Right lobe of liver (tissue), 6 donors: Measurements from ENCODE around the gene ATP6V1E1. TPM values are rescaled to one million over a fixed set of nuclear protein-coding genes. Genes with fewer than 3 reads are reported as not detected.
A peak's percentile ranks its signal among the peaks of the same experiment; 100 is the strongest.

Source experiments
- ATAC-seq, 4 donors: fragments of 200-7000 bp; cut with Tn5 transposase; one replicate each; pipeline ENCODE4 v1.9.1; 2020; ENCODE audit warnings: mild to moderate bottlenecking in 4 of 4, moderate library complexity in 4 of 4
- DNase-seq, 3 donors: peaks; one replicate each; pipeline ENCODE4 v3.0.0-alpha.2; 2020
- H3K27ac ChIP-seq, 3 donors: fragments of 200-600 bp; one replicate each; pipeline ENCODE4 v1.8.0; 2022
- H3K27me3 ChIP-seq, 2 donors: fragments of 200-600 bp; one replicate each; pipeline ENCODE4 v1.8.0; 2022
- H3K36me3 ChIP-seq, 4 donors: fragments of 200-600 bp; sonication (generic) in 1 of 4; one replicate each; pipeline versions ENCODE4 v1.5.1 to v1.8.0; 2017 to 2022; ENCODE audit warnings: control low read depth in 1 of 4
- H3K4me1 ChIP-seq, 4 donors: fragments of 200-600 bp; sonication (generic) in 1 of 4; one replicate each; pipeline versions ENCODE4 v1.5.1 to v1.8.0; 2017 to 2022; ENCODE audit warnings: control low read depth in 1 of 4
- H3K4me3 ChIP-seq, 3 donors: fragments of 200-600 bp; one replicate each; pipeline ENCODE4 v1.8.0; 2022
- H3K9me3 ChIP-seq, 4 donors: fragments of 200-600 bp; sonication (generic) in 1 of 4; one replicate each; pipeline versions ENCODE4 v1.5.1 to v1.8.0; 2017 to 2022; ENCODE audit warnings: control low read depth in 1 of 4
- CTCF ChIP-seq, 4 donors: fragments of 200-600 bp in 3 of 4; fragments of 450-650 bp in 1 of 4; IDR thresholded peaks; one replicate each; pipeline versions ENCODE4 v1.5.1 to v1.8.0; 2016 to 2022; ENCODE audit warnings: antibody characterized with exemption in 4 of 4, mild to moderate bottlenecking in 2 of 4
- POLR2A ChIP-seq: fragments of 450-650 bp; IDR thresholded peaks from one replicate; pipeline ENCODE4 v1.6.1; 2017; ENCODE audit warnings: antibody characterized with exemption, mild to moderate bottlenecking
- WGBS: methylation state at CpG from one replicate; pipeline ENCODE4 v1.1.6; 2018; ENCODE audit warnings: low coverage, low lambda C conversion rate; ENCODE audit not compliant: insufficient coverage; ENCODE audit errors: missing lambda C conversion rate; 5-methylcytosine and 5-hydroxymethylcytosine counted together
- intact Hi-C, 2 donors: fragments of 100-400 bp; cut with DNase I; formaldehyde crosslinking; loops; one replicate each; pipeline versions ENCODE4 v1.11.2 to v1.14.1; 2022
- total RNA-seq, 6 experiments: library from RNA; depleted of rRNA in 2 of 6; stranded (reverse); fragments of >200 nt in 2 of 6; fragmentation: NEBNext Ultra II Directional in 3 of 6; extraction: Animal tissue kit (Norgen Biotek cat#: 25700) in 3 of 6; gene quantifications; one replicate each; pipeline versions ENCODE4 v1.1.0 to v1.2.4, GENCODE V29; 2016 to 2023
- donor health status: DM: no; HTN: yes; CAD: no.
- donor health status: DM: no; HTN: no; CAD: no.
- donor health status: DM: no; HTN: no; CAD: no.
- donor health status: DM: no; HTN: yes; CAD: no.
- donor health status: DM: no; HTN: yes; CAD: no.

The ATP6V1E1 gene
- total RNA-seq, 6 experiments from 2014 or later, result 30.8 to 87.3 (median 44.0) TPM

DNA sequence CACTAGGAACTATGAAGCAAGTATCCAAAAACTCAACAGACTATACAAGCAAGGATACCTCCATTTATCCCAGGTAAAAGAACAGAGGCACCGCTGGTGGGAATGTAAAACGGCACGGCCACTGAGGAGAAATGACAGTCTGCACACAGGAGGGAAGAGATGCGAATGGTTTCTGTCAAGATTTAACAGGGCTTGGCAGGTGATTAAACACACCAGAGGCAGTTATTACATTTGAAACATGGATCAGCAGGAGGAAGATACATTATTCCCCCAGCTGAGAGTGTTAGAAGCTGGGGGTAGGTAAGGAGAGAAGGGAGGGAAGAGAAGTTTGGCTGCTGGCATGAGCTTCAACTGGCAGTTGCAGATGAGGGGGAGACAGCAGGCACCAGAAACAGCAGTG is 30.2 kb downstream of the ATP6V1E1 start:
- ATAC-seq (no peak), DNase-seq (no peak)
- Histone ChIP-seq H3K27me3 (no peaks in the 10 kb centered on the region), H3K27ac (no peak overlapping the region), H3K4me3 (no peak overlapping the region), H3K36me3 (peaks cover 16 to 74% (median 34%) of the 10 kb centered on the region in 4 donors), H3K9me3 (no peaks in the 10 kb centered on the region), H3K4me1 (no peaks in the 10 kb centered on the region)
- intact Hi-C loops, result no loop called here
- no peak for TF ChIP-seq CTCF (IDR thresholded peaks at IDR 0.05)
- TF ChIP-seq POLR2A, result no peak
- 96% methylated on average over 4 of the region's 4 CpGs for WGBS

GRCh38 chr22:17597217-17597616 is 31.3 kb downstream of the ATP6V1E1 start:
- Histone ChIP-seq H3K27ac (no peak overlapping the region), H3K9me3 (no peaks in the 10 kb centered on the region), H3K4me3 (no peak overlapping the region), H3K27me3 (no peaks in the 10 kb centered on the region), H3K36me3 (peaks cover 16 to 85% (median 37%) of the 10 kb centered on the region in 4 donors), H3K4me1 (no peaks in the 10 kb centered on the region)
- 85% methylated on average over 2 of the region's 2 CpGs for WGBS
- ATAC-seq (no peak), DNase-seq (no peak)
- TF ChIP-seq CTCF (IDR thresholded peaks at IDR 0.05) (no peak), POLR2A (no peak)
- intact Hi-C loops, result no loop called here

- no peaks in the 10 kb centered on the region for H3K27me3 ChIP-seq
- no peaks in the 10 kb centered on the region for H3K4me1 ChIP-seq
- H3K27ac ChIP-seq, result no peak overlapping the region
- no peak for TF ChIP-seq CTCF (IDR thresholded peaks at IDR 0.05)
- TF ChIP-seq POLR2A, result no peak
- no peak overlapping the region for H3K4me3 ChIP-seq
- H3K9me3 ChIP-seq, result no peaks in the 10 kb centered on the region
- DNase-seq (no peak), ATAC-seq (no peak)
- H3K36me3 ChIP-seq, result peaks cover 16 to 94% (median 44%) of the 10 kb centered on the region in 4 donors
- no CpG with 5 or more reads among the region's 6 CpGs for WGBS
- intact Hi-C loops, result no loop called here
These were observed 32.3 kb downstream of the ATP6V1E1 start for GRCh38 chr22:17596226-17596625.

GRCh38 chr22:17592201-17592600 is 36.3 kb downstream of the ATP6V1E1 start:
- intact Hi-C loops, result no loop called here
- H3K27me3 ChIP-seq, result no peaks in the 10 kb centered on the region
- H3K4me1 ChIP-seq, result no peaks in the 10 kb centered on the region
- H3K27ac ChIP-seq, result no peak overlapping the region
- peaks cover 9 to 91% (median 41%) of the 10 kb centered on the region in 4 donors for H3K36me3 ChIP-seq
- TF ChIP-seq CTCF (IDR thresholded peaks at IDR 0.05) (no peak), POLR2A (no peak)
- no peaks in the 10 kb centered on the region for H3K9me3 ChIP-seq
- ATAC-seq (peak in 2 of 4 donors; percentile 28 to 41), DNase-seq (no peak)
- H3K4me3 ChIP-seq, result no peak overlapping the region
- WGBS, result 90% methylated on average over 2 of the region's 5 CpGs

DNA sequence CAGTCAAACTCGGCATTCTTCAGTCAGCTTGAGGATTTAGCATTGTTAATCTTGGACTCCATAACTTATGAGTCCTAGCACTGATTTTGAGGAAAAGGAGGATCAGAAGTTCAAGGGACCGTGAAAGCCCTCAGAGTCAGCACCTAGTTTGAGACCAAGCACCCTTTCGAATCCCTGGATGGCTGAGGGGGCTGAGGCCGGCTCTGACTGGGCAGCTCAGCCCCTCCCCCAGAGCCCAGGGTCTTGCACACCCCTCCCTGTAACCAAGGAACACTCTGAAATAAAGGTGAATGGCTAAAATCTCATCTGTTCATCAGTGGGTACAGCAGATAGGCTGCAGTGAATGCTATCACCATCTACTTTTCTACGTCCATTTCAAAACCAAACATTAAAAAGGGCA is 38.0 kb downstream of the ATP6V1E1 start:
- no peak overlapping the region for H3K27ac ChIP-seq
- no peaks in the 10 kb centered on the region for H3K27me3 ChIP-seq
- no peaks in the 10 kb centered on the region for H3K9me3 ChIP-seq
- intact Hi-C loops, result no loop called here
- peaks cover 3 to 84% (median 38%) of the 10 kb centered on the region in 4 donors for H3K36me3 ChIP-seq
- H3K4me1 ChIP-seq, result no peaks in the 10 kb centered on the region
- ATAC-seq (no peak), DNase-seq (no peak)
- H3K4me3 ChIP-seq, result no peak overlapping the region
- no peak for TF ChIP-seq POLR2A
- no peak for TF ChIP-seq CTCF (IDR thresholded peaks at IDR 0.05)
- 83% methylated on average over 3 of the region's 5 CpGs for WGBS
